Measurements from ENCODE around the gene PTCD2. TPM values are rescaled to one million over a fixed set of nuclear protein-coding genes. Genes with fewer than 3 reads are reported as not detected.

The PTCD2 gene
- total and polyA plus RNA-seq, 2 of the 8 experiments (the other 6 are each of a cell fraction or from before 2014, with no cell fraction given), result 7.3 to 15.4 TPM

- H2BK12ac ChIP-seq (ENCODE audit: low read depth, low read length), result no peak overlapping the region
- H2AK5ac ChIP-seq (ENCODE audit: low read depth, low read length), result no peak overlapping the region
- no peaks in the 10 kb centered on the region for H3K27me3 ChIP-seq (replicated peaks in 1 of 4; ENCODE audit: control insufficient read depth in 3 of 4, extremely low read depth in 1 of 4, insufficient read depth in 3 of 4, low read length in 3 of 4)
- H3K79me2 ChIP-seq (ENCODE audit: control insufficient read depth in 1 of 2, insufficient read depth in 2 of 2, low read length in 2 of 2), result no peaks in the 10 kb centered on the region
- no peak overlapping the region for H3K4me2 ChIP-seq (ENCODE audit: insufficient read depth in 1 of 2, low read depth in 2 of 2, low read length in 2 of 2)
- no peak overlapping the region for H3K27ac ChIP-seq (ENCODE audit: low read depth, low read length)
- ChIA-PET POLR2A (ENCODE audit: partially characterized antibody) (no interaction called here), CTCF (ENCODE audit: partially characterized antibody) (interaction anchor here (1.1 to 1.4 kb wide), 2 partner anchors 9 to 30 kb away, joined by 3 to 4 read pairs; no protein-coding TSS in a partner anchor)
- H3K23ac ChIP-seq (ENCODE audit: insufficient read length), result no peak overlapping the region
- 91% methylated on average over 4 of the region's 4 CpGs; no CpG with 5 or more reads in 1 of the 2 experiments for WGBS, 2 experiments (ENCODE audit: extremely low coverage in 1 of 2, insufficient coverage in 1 of 2, insufficient read length in 1 of 2, insufficient replicate concordance in 2 of 2, low coverage in 1 of 2, low lambda C conversion rate in 2 of 2, missing lambda C conversion rate in 1 of 2)
- DNase-seq (ENCODE audit: low read depth in 1 of 2, low spot score in 2 of 2) (no peak), FAIRE-seq (no peak)
- H2BK15ac ChIP-seq (ENCODE audit: low read length), result no peak overlapping the region
- no peak overlapping the region for H3K18ac ChIP-seq (ENCODE audit: extremely low read depth, low read length)
- no peaks in the 10 kb centered on the region for H3K9me3 ChIP-seq (ENCODE audit: insufficient read depth in 2 of 2, low read depth in 1 of 2, low read length in 1 of 2)
- no peak overlapping the region for H2BK20ac ChIP-seq (ENCODE audit: low read length)
- no peak overlapping the region for H4K5ac ChIP-seq (ENCODE audit: insufficient read length, low read depth, low read length)
- no peak overlapping the region for H3K4me3 ChIP-seq (ENCODE audit: extremely low read depth in 1 of 4, insufficient read depth in 2 of 4, low read depth in 3 of 4, low read length in 4 of 4)
- H3K9ac ChIP-seq (replicated peaks in 1 of 4; ENCODE audit: extremely low read depth in 1 of 4, low read depth in 3 of 4, low read length in 3 of 4), result no peak overlapping the region
- no peaks in the 10 kb centered on the region for H3K79me1 ChIP-seq (ENCODE audit: low read depth, low read length)
- no peak overlapping the region for H3K56ac ChIP-seq (replicated peaks; ENCODE audit: insufficient read length, low read depth, low read length)
- H3K23me2 ChIP-seq (ENCODE audit: low read depth, low read length), result peaks cover 3% of the 10 kb centered on the region; the same call in 1 of the 2 replicates
- H2BK5ac ChIP-seq (ENCODE audit: low read depth, low read length), result no peak overlapping the region
- no peak overlapping the region for H2BK120ac ChIP-seq (replicated peaks; ENCODE audit: low read depth, low read length)
- no peak overlapping the region for H4K8ac ChIP-seq (ENCODE audit: extremely low read depth, insufficient read depth, low read length)
- no peak overlapping the region for H3K14ac ChIP-seq (ENCODE audit: insufficient read length)
- no peaks in the 10 kb centered on the region for H3K4me1 ChIP-seq (replicated peaks in 1 of 4; ENCODE audit: control insufficient read depth in 3 of 4, insufficient read depth in 4 of 4, low read length in 3 of 4)
- no peaks in the 10 kb centered on the region for H4K20me1 ChIP-seq (replicated peaks in 1 of 2; ENCODE audit: control insufficient read depth in 1 of 2, insufficient read depth in 2 of 2, low read length in 2 of 2)
- H2AFZ ChIP-seq (ENCODE audit: low read length), result no peak overlapping the region
- TF ChIP-seq RBBP5 (IDR thresholded peaks at IDR 0.05; ENCODE audit: borderline replicate concordance, low read depth, low read length), result no peak
- no peak for TF ChIP-seq POLR2AphosphoS5 (IDR thresholded peaks at IDR 0.05; ENCODE audit: low read depth, low read length)
- no peak for TF ChIP-seq PHF8 (conservative IDR thresholded peaks at IDR 0.05; ENCODE audit: low read depth, low read length)
- TF ChIP-seq CBX8 (IDR thresholded peaks at IDR 0.05; ENCODE audit: borderline replicate concordance, low read depth, low read length), result no peak
- no peak for TF ChIP-seq CHD2 (IDR thresholded peaks at IDR 0.05; ENCODE audit: low read length)
- TF ChIP-seq, protein P1, sequence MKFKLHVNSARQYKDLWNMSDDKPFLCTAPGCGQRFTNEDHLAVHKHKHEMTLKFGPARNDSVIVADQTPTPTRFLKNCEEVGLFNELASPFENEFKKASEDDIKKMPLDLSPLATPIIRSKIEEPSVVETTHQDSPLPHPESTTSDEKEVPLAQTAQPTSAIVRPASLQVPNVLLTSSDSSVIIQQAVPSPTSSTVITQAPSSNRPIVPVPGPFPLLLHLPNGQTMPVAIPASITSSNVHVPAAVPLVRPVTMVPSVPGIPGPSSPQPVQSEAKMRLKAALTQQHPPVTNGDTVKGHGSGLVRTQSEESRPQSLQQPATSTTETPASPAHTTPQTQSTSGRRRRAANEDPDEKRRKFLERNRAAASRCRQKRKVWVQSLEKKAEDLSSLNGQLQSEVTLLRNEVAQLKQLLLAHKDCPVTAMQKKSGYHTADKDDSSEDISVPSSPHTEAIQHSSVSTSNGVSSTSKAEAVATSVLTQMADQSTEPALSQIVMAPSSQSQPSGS (IDR thresholded peaks at IDR 0.05; ENCODE audit: low read length), result no peak
- TF ChIP-seq BACH1 (IDR thresholded peaks at IDR 0.05; ENCODE audit: low read length), result no peak
- TF ChIP-seq POLR2A (IDR thresholded peaks at IDR 0.05; ENCODE audit: control extremely low read depth in 1 of 2, low read depth in 2 of 2, low read length in 2 of 2), result no peak
- no peak for TF ChIP-seq NANOG (IDR thresholded peaks at IDR 0.05; ENCODE audit: insufficient read depth, low read depth, low read length, poor library complexity, severe bottlenecking)
- no peak for TF ChIP-seq EP300 (IDR thresholded peaks at IDR 0.05; ENCODE audit: borderline replicate concordance in 1 of 2, low read depth in 2 of 2, low read length in 2 of 2)
- TF ChIP-seq BCL11A (IDR thresholded peaks at IDR 0.05; ENCODE audit: low read depth in 2 of 2, low read length in 2 of 2), result no peak
- no peak for TF ChIP-seq HDAC6 (IDR thresholded peaks at IDR 0.05; ENCODE audit: low read depth, low read length)
- no peak overlapping the region for H3K4ac ChIP-seq (replicated peaks; ENCODE audit: insufficient read length, low read depth, low read length)
- no peaks in the 10 kb centered on the region for H3K36me3 ChIP-seq (ENCODE audit: control insufficient read depth in 2 of 4, insufficient read depth in 4 of 4, low read length in 3 of 4)
- H4K91ac ChIP-seq (replicated peaks; ENCODE audit: insufficient read length, low read length), result no peak overlapping the region
These were observed 88.4 kb downstream of the PTCD2 start for GRCh38 chr5:72408603-72409002.

Measured in H1 (cell line).